ENCODE measurements around the gene PPM1N. TPM values are rescaled to one million over a fixed set of nuclear protein-coding genes. Genes with fewer than 3 reads are reported as not detected.
A peak's percentile ranks its signal among the peaks of the same experiment; 100 is the strongest.

Gene PPM1N
- total RNA-seq, 1 donor = 0.99 TPM

DNA sequence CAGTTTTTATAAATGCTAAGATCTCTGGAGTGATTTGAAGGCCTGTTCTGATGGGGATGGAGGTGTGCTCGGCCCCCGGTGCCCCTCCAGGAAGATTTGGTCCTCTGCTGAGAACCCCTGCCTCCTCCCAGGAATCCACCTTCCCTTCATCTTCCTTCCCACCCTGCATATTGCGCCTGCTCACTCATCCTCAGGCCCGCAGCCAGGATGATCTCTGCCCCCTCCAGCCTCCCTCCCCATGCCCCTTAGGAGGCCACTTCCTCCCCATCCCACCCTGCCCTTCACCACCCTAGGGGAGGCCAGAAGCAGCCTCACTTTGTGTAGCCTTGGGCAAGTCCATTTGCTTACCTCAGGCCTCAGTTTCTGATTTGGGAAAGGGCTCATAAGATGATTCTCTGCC, 28.7 kb downstream of the PPM1N start:
- TF ChIP-seq, protein P1, sequence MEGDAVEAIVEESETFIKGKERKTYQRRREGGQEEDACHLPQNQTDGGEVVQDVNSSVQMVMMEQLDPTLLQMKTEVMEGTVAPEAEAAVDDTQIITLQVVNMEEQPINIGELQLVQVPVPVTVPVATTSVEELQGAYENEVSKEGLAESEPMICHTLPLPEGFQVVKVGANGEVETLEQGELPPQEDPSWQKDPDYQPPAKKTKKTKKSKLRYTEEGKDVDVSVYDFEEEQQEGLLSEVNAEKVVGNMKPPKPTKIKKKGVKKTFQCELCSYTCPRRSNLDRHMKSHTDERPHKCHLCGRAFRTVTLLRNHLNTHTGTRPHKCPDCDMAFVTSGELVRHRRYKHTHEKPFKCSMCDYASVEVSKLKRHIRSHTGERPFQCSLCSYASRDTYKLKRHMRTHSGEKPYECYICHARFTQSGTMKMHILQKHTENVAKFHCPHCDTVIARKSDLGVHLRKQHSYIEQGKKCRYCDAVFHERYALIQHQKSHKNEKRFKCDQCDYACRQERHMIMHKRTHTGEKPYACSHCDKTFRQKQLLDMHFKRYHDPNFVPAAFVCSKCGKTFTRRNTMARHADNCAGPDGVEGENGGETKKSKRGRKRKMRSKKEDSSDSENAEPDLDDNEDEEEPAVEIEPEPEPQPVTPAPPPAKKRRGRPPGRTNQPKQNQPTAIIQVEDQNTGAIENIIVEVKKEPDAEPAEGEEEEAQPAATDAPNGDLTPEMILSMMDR (IDR thresholded peaks at IDR 0.05; ENCODE audit: insufficient read depth, low read length) = no peak
- DNase-seq (ENCODE audit: low read depth) = no peak
- H3K4me3 ChIP-seq (ENCODE audit: low read depth, low read length) = no peak overlapping the region

DNA sequence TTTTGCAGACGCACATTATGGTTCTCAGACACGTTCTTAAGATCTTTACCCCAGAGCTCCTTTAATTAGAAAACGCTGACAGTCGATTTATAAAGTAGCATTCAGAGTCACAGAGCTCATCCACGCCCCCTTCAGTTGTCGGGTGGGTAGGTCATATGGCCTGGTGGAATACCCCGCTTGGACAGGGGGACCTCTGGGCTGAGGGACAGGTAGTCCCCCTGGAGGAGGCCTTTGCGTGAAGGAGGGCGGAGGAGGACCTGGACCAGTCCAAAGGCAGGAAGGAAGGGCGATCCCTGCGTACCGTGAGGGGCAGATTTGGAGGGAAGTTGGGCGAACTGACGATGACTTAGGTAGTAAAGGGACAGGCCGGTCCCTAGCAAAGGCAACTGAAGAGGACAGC, 29.5 kb downstream of the PPM1N start:
- DNase-seq (ENCODE audit: low read depth) = no peak
- TF ChIP-seq, protein P1 (IDR thresholded peaks at IDR 0.05; ENCODE audit: insufficient read depth, low read length) = no peak
- no peak overlapping the region for H3K4me3 ChIP-seq (ENCODE audit: low read depth, low read length)

DNA sequence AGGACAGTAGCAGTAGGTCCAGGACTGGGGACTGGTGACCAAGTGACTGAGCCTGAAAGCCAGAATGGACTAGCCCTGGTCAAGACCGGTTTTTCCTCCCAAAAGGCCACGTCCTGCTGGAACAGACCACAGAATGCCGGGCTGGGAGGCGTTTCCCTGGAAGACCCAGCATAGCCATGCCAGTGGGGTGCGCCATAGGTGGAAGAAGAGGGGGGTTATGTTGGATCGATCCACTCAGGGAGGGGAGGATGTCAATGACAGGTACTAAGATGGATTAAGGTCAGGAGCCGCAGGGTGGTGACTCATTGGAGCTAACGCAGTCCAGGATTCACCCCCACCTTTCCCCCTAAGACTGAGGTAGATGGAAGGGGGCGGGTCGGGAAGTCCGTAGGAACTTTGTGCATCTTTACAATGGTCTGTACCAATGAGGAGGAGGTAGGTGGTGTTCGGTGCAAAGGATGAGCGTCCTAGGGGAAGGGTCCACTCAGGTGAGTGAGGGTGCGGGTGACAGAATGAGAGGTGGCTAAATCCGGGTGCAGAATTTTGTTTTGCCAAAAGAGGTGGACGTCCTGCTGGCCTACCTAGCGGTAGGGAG, 30.0 kb downstream of the PPM1N start:
- DNase-seq (ENCODE audit: low read depth) = peak; percentile 45
- H3K4me3 ChIP-seq (ENCODE audit: low read depth, low read length) = no peak overlapping the region
- TF ChIP-seq, protein P1 (IDR thresholded peaks at IDR 0.05; ENCODE audit: insufficient read depth, low read length) = no peak

DNA sequence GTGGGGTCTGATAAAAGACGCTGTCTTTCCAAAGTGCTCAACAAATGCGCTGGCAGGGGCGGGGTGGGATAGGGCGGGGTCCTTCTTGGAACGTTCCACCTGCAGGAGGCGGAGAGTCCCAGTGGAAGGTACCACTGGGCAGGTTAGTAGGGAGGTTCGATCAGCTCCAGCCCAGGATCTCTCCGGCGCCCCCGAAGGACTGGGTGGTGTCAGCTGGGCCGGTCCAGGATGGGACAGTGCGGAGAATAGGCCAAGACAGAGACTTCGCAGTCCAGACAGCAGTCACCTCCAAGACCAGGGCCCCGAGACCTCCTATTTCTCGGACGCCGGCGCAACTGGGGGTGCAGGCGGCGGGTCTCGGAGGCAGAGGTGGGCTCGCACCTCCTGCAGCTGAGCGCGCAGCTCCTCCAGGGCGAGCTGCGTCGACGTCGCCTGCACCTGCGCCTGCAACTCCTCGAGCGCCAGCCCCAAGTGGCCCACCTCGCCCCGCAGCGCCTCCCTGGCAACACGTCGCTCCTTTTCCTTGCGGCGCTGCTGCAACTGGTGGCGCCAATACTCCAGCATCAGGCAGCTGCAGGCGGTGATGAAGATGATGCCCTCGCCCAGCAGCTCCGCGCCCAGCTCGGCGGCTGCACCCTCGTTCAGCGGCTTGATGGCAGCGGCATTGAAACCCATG, 30.6 kb downstream of the PPM1N start:
- DNase-seq (ENCODE audit: low read depth) = no peak
- TF ChIP-seq, protein P1 (IDR thresholded peaks at IDR 0.05; ENCODE audit: insufficient read depth, low read length) = no peak
- H3K4me3 ChIP-seq (ENCODE audit: low read depth, low read length) = no peak overlapping the region

DNA sequence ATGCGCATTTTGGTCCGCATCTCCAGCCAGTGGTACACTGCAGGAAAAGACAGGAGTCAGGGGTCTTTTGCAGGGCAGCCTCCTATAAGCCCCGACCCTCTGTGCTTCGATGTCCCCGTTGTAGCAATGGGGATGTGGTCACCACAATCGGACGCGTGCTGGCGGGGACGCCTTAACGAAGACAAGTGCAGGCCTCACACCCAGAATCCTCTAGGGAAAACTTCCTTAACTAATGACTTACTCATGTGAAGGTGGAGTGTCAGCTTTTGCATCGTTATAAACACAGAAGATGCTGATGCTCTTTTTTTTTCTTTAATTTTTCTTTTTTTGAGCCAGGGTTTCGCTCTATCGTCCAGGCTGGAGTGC, 31.2 kb downstream of the PPM1N start:
- TF ChIP-seq, protein P1 (IDR thresholded peaks at IDR 0.05; ENCODE audit: insufficient read depth, low read length) = no peak
- DNase-seq (ENCODE audit: low read depth) = no peak
- H3K4me3 ChIP-seq (ENCODE audit: low read depth, low read length) = no peak overlapping the region

DNA sequence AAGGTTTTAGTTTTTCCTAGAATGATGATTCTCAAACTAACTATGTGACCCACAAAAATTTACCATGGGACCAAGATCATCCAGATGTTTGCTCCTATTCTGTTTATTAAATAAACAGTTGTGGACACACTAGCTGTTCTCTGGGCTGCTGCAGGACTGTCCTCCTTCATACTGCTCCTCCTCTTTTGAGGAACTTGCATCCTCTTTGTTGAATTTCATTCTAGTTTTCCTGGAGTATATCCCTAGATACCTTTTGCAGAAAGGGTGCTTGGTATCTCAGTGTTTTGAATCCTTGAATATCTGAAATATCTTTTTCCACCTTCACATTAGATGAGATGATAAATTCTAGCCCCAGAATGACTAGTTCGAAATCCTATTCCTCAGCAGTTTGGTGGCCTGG, 33.1 kb downstream of the PPM1N start:
- H3K4me3 ChIP-seq (ENCODE audit: low read depth, low read length) = no peak overlapping the region
- TF ChIP-seq, protein P1 (IDR thresholded peaks at IDR 0.05; ENCODE audit: insufficient read depth, low read length) = no peak
- no peak for DNase-seq (ENCODE audit: low read depth)

Measured in fibroblast of the aortic adventitia (primary cell).